CD4-positive, alpha-beta T cell treated with Interleukin-10 for 1 hour (primary cell): ENCODE results near the gene NSF.
"Not testable (repeated sequence)": the region's sequence is repeated elsewhere in the genome, so short reads cannot be mapped to it uniquely, and the experiment has no call there.

Experiments
- DNase-seq: peaks from one replicate; pipeline ENCODE4 v3.0.0-alpha.2; 2020

Gene NSF

DNA sequence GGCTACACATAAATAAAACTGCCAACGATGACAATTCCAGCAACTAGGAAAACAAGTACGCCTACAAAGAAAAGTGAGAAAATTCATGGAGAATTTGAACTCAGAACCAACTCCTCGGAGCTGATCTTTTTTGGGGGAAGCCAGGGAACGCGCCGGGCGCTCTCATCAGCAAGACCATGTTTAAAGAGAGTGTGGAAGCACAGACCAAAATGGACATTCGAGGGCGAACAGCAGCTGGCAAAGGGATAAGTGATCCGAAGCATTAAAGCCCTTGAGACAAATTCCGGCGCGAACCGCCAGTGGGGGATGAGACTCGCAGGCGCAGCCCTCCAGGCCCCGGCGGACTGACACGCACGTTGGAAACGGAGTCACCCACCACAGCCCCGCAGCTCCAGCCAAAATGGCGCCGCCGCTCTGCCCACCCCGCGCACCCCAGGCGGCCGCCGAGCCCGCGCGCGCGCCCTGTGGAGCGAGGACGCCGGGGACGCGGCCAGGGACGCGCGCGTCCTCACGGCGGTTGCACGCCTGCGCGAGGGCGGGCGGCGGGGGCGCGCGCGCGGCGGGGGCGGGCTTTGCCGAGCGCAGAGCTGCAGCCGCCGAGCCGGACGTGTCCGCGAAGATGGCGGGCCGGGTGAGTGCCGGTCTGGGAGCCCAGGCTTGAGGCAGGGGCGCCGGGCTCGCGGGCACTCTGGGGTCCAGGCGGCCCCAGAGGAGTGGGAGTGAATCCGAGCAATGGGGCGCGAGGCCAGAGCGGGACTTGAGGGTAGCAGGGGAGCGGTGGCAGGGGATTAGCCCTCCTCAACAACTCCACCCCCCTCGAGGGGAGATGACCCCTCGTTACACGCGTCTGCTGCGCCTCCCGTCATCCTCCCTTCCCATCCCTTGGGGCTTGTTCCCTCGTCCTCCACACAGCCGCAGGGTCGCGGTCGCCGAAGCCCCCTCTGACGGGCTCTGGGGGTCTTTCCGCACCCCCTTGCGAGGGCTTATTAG lies at the start of gene NSF:
NSF (plus strand) TSS at position 513 of the 990 bp plus-strand sequence; CDS start at position 620, 107 bp downstream.
- not testable (repeated sequence) for DNase-seq

DNA sequence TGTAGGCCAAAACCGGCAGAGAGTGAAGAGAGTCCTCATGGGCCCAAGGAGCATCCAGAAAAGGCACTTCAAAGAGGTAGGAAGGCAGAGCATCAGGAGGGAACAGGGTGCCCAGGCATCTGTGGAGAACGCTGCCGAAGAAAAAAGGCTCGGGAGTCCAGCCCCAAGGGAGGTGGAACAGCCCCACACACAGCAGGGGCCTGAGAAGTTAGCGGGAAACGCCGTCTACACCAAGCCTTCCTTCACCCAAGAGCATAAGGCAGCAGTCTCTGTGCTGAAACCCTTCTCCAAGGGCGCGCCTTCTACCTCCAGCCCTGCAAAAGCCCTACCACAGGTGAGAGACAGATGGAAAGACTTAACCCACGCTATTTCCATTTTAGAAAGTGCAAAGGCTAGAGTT lies 41.9 kb upstream of the NSF start:
- not testable (repeated sequence) for DNase-seq

DNA sequence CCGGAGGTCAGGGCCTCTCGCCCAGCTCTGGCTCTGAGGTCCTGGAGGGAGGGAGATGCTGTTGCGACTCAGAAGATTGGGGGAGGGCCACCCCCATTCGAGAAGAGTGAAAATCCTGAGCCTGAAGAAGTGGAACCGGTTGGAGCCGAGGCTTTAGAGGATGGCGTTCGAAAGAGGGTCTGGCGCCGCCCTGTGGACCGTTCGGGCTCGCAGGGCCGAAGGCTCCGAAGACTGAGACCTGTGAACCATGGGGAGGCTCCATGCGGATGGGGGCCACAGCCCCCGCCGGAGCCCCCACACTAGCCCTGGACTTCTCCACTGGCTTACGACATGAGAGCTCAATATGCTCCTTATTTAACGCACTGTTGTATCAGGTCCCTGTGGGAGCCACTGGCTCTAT lies 31.3 kb upstream of the NSF start:
- not testable (repeated sequence) for DNase-seq

DNA sequence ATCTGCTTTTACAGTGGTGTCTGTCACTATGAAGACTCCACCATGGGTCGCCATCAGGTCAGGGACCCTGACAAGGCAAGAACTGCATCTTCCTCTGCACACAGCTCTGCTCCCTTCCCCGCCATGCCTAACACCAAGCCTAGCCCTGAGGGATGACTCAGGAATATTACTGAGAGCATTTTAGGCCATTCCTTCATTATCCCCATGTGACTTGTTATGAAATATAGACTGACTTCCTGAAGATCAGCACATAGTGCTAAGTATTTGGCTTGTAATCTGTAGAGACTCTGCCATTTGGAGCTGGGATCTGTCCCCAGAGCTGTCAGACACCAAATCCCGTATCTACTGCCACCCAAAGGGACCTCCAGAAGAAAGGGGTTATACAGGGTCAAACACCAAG lies 30.4 kb upstream of the NSF start:
- DNase-seq: not testable (repeated sequence)

DNA sequence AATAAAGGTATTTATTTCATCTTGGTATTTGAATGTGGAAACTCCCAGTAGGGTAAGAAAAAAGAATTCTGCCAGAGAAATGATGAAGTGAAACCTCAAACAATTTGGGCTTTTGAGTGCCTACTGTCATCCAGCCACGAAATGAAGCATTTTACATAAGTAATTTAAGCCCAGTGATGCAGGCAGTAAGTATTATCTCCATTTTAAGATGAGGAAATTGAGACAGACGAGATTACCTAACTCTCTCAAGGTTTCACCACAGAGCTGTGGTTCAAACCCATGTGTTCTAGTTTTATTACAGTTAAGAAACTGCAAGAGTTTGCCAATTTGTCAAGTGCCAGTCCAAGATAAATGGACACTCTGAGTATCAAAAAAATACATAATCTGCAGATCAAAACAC lies 24.2 kb upstream of the NSF start:
- not testable (repeated sequence) for DNase-seq

DNA sequence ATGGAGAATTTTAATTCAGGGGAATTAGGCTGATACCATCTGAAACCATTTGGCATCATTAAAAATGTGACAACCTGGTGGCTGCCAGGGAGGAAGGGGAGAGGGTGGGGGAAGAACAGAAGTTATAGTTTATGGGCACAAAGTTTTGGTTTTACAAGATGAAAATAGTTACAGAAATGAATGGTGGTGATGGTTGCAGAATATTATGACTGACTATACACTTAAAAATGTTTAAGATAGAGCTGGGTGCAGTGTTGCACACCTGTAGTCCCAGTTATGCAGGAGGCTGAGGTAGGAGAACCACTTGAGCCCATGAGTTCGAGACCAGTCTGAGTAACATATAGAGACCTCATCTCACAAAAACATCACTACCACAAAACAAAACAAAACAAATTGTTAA lies 23.5 kb upstream of the NSF start:
- DNase-seq: not testable (repeated sequence)

DNA sequence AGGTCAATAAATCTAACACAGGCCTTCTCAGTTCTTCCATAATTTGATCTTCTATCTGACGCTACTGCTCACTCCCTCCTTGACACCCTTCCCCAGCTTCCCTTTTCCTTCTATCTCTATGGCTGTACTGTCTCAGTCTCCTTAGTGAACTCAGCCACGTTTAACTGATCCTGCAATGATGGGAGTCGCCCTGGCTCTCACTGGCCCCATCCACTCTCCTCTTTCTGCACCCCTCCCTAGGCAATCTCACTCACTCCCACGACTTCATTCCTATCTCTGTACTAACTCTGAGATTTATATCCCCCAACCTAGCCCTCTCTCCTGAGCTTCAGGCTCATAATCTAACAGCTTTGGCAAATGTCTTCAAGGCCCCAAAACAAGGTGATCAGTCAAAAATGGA lies 18.7 kb upstream of the NSF start:
- not testable (repeated sequence) for DNase-seq

DNA sequence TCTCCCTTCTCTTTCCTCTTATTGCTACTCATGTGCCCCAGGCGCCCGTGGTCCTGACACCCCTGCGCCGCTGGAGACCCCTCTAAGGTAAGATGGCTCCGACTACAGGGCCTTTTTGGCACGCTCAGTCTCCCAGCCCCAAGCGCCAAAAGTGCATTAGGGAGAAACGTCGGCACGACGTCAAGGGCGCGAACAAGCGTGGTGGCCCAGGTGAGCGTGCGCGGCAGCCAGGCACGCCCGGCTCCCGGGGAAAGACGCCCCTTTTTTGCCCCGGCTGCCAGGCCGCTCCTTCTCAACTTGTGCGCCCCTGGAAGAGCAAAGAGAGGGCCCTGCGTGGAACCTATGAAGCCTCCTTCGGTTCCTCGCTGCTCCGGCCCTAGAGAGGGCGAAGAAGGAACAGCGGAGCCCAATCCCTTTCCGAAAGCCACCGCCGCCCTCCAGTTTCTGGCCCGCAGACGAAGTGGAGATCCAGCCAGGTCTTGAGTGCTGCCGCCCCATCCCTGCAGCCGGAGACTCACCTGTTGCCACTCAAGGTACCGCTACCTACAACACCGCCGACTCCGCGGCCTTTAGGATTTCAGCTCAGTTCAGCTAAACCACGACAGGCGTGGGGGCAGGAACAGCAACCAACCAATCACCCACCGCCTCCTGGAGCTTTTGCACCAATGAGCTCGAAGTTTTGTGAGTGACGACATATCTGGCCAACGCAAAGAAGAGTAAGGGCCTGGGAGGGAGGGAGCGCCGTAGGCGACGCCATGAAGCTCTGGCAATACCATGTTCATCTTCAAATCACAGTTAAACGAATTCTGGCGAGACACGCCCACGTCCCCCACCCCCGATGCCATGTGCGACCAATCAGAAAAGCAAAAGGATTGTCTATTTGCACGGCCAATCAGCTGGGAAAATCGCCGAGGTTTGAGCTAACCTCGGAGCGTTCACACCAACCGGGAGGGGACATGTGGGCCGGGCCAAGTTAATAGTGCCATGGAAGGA lies 11.1 kb upstream of the NSF start, which contains the start of gene ARL17A:
ARL17A (minus strand) TSS at position 609 of the 993 bp plus-strand sequence. CDS start 3,369 bp downstream, outside the sequence.
- peak; percentile 95 for DNase-seq

DNA sequence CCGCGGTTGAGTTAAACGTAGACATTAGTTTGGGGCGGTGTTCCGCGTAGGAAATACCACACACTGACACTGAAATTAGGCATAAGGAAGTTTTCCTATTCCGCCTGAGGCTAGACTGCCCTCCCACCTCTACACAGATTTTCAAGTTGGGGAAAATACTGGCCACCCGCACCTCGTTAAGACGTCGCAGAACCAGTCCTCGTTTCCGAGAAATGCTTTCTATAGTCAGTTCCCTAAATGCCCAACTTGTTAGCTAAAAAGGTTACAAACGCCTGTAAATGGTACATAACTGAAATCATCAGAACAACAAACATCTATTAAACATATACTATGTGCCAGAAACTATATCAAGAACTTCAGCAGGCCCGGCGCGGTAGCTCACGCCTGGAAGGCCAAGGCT lies 10.4 kb upstream of the NSF start:
- DNase-seq: peak; percentile 35

DNA sequence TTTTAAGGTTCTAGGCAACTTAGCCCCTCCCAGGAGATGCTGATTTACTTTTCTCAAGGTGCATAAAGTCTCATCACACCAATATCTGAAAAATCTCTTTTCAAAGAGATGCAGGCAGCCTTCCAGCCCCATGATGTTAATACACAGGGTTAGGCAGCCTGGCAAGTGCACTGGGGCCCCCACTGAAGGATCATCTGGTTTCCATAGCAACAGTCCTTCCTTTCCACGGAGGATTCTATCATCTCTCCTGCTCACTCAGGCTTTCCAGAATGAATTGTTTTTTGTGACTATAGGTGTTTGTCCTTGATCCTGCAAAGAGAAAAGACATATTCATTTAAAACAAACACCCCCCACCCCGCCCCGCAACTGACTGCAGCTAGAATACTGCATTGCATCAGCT lies 5.0 kb upstream of the NSF start:
- not testable (repeated sequence) for DNase-seq

DNA sequence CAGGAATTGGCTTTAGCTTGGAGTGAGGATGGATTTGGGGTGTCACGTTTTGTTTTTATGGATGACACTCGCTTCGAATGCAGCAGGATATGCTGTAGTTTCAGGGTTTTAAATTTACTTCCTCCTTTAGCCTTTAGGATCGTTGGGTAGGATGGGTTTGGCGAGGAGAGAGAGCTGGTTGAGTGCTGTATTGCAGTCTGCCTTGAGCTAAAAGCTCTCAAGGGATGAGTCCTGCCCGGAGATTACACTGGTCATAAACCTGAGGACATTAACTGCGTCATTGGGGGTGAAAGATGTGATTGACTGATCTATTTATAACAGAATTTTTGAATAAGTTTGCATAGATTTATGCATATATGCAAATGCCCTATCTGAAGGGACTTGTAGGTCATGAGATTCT lies 863 bp downstream of the NSF start:
- DNase-seq: not testable (repeated sequence)

DNA sequence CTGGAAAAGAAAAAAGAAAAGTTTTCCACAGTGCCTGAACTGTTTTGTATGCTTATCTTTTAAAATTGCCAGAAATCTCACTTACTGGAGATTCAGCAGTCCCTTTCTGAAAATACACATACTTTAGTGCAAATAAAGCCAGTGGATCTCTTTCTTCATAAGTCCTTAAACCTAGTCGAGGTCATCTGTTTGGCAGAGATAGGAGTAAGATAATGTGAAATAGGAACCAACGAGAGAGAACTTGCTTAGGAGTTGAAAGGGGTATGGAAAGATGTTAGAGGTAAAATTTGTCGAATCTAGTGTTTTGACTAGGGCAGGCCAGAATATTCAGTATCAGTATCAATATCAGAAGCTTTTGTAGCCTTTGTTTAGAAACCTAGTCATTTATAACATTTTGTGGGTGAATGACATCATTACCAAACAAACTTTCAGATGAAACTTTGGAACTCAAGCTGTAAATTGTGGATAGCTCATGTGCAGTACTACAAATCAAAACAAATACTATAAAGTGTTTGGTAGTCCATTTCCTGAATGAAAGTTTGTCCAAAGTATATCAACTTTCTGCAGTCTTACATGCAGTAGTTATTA lies 8.0 kb downstream of the NSF start:
- DNase-seq: not testable (repeated sequence)

DNA sequence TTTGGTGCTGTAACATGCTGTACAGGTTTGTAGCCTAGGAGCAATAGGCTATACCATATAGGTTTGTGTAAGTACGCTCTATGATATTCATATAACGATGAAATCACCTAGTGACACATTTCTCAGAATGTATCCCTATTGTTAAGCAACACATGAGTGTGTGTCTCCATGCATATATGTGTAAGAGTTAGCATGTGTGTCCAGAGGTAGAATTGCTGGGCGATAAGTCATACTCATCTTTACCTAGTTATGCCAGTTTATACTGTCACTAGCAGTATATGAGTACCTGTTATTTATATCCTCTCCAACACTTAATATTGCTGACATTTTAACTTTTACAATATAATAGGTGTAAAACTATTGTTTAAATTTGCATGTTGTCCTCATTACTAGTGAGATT lies 10.3 kb downstream of the NSF start:
- not testable (repeated sequence) for DNase-seq

DNA sequence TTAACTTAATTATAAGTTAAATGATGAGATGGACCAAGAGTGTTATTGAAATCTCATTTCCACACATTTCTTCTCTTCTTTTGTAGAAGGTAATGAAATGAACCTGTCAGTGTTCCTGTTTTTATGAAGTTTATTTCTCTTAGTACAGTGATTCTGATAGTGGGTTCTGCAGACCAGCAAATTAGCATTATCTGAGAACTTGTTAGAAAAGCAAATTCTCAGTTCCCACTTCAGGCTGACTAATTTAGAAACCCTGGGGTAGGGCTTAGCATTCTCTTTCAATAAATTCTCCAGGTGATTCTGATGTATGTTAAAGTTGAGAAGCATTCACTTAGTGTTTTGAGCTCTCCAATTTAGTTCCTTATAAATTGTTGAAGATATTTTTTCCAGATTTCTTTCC lies 12.7 kb downstream of the NSF start:
- not testable (repeated sequence) for DNase-seq

DNA sequence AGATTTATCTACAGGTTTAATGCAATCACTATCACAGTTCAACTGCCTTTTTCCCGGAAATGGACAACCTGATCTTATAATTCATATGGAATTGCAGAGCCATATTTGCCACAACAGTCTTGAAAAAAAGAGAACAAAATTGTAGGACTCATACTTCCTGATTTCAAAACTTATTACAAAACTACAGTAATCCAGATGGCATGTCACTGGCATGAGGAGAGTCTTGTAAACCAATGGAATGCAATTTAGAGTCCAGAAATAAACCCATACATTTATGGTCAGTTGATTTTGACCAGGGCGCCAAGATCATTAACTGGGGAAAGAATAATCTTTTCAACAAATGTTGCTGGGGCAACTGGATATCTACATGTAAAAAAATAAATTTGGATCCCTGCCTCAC lies 20.8 kb downstream of the NSF start:
- DNase-seq: not testable (repeated sequence)

DNA sequence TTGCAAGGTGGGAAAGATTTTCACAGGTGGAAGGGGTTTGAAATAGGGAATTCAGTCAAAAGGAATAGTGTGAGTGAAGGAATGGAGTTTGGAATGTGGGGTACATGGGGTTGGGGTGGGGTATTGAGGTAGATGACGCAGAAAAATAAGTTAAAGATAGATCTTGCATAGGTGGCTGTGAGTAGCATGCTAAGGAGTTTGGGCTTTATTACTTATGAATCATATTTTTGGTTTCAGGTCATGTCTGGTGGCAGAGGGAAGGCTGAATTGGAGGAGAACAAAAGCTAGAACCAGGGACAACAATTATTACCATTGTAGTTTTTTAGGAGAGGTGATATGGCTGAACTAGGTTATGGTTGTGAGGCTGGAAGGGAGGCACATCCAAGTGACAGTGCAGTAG lies 23.4 kb downstream of the NSF start:
- DNase-seq: not testable (repeated sequence)

DNA sequence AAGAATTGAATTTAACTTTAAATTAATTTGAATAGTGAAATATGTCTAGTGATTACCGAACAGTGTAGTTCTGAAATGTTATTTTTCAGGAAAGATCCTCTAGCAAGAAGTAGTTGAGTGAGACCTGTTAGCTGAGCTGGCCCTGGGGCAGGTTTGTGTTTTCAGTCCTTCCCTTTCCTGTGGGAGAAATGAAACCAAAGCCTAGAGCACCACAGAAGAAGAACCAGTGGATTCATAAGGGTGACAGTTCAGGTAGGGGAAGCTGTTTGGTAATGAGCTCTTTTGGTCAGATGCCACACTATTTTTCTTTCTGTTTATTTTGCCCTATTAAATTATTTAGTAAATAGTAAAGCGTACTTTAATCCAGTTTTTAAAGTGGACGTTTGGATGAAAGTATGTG lies 26.7 kb downstream of the NSF start:
- DNase-seq: not testable (repeated sequence)

DNA sequence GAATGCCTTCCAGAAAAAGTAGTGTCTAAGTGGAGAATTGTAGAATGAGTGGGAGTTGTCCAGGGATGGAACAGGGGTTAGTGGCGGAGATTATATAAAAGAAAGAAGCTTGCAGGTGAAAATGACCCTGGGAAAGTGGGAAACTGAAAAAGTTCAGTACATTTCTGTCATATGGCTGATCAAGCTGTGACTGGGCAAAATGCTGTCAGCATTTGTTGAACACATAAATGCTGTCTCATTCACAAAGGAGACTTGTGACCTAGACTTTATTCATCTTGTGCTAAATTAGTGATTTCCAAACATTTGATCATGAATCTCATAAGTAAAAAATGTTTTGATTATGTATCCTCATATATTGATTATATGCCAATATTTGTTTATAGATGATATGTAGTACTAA lies 28.5 kb downstream of the NSF start:
- DNase-seq: not testable (repeated sequence)

DNA sequence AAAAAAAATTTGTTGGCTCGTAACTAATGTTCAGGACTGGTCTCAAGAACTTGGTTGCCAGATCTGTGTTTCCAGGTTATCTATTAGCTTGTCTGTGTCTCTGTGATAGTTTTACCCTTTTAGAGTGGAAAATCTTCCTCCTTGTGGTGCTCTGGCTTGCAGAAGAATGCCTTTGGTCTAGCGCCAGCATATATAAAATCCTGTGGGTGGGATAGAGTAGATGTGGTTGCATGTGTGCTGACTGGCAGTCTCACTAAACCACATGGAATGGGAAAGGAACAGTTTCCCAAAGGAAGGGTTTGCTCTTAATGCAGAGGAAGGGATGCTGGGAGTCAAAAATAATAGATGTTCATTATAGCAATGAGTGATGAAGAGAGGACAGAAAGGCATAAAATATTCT lies 33.3 kb downstream of the NSF start:
- DNase-seq: not testable (repeated sequence)

DNA sequence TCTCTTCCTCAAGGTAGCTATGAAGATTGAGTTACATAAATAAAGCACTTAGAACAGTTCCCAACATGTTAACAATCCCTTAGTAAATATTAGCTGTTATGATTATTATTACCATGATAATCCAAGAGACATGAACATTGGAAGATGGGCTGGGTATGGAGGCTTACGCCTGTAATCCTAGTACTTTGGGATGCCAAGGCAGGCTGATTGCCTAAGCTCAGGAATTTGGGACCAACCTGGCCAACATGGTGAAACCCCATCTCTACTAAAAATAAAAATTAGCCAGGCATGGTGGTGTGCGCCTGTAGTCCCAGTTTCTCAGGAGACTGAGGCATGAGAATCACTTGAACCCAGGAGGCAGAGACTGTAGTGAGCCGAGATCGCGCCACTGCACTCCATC lies 34.3 kb downstream of the NSF start:
- not testable (repeated sequence) for DNase-seq

DNA sequence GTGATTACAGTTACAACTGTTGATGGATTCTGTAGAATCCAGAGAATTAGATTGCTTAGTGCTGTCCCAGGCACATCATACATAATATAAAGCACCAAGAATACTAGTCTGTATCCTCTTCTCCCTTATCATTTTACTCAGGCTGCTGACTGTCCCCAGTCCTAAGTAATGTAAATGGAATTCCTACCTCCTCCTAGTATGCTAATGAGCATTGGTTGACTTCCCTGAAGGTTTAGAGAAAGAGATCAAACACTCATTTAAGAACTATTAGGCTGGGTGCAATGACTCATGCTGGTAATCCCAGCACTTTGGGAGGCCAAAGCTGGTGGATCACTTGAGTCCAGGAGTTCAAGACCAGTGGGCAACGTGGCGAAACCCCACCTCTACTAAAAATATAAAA lies 37.0 kb downstream of the NSF start:
- not testable (repeated sequence) for DNase-seq

DNA sequence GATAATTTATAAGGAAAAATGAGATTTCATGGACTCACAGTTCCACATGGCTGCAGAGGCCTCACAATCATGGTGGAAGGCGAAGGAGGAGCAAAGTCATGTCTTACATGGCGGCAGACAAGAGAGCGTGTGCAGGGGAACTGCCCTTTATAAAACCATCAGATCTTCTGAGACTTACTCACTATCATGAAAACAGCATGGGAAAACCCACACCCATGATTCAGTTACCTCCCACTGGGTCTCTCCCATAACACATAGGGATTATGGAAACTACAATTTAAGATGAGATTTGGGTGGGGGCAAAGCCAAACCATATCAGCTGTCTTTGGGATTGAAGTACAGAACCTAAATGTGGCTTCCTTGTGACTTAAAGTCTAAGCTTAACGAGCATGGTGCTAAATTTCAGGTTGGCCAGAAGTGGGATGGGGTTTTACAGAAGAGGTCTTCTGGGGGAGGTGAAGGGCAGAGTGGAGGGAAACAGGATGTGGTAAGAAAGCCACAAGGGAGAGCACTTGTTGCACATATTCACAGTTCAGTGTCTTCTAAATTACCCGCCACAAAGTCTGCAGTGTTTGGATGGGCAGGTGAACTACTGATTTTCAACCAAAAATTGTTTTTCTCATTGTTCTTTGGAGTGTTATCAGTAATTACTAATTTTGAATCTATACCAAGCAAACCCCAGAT lies 38.4 kb downstream of the NSF start:
- not testable (repeated sequence) for DNase-seq
